Mesendoderm (in vitro differentiated cells): ENCODE results near the gene CECR2.

Experiments
- DNase-seq: peaks from one replicate; pipeline ENCODE4 v3.0.0; 2013
- H2AK5ac ChIP-seq: 2 replicates; pipeline ENCODE4 v1.6.1; 2013; ENCODE audit warnings: low read length, inconsistent platforms
- H2BK120ac ChIP-seq: 2 replicates; pipeline ENCODE4 v1.6.1; 2013; ENCODE audit warnings: low read depth, mild to moderate bottlenecking, low read length, moderate library complexity, mixed read lengths
- H2BK15ac ChIP-seq: replicated peaks from 2 replicates; pipeline ENCODE4 v1.6.1; 2013; ENCODE audit warnings: low read depth, mild to moderate bottlenecking, moderate library complexity
- H2BK5ac ChIP-seq: 2 replicates; pipeline ENCODE4 v1.6.1; 2013; ENCODE audit warnings: low read length, inconsistent platforms
- H3K18ac ChIP-seq: 2 replicates; pipeline ENCODE4 v1.6.1; 2013; ENCODE audit warnings: mild to moderate bottlenecking, low read length, mixed read lengths
- H3K23ac ChIP-seq: one replicate; pipeline ENCODE4 v1.6.1; 2013; ENCODE audit warnings: low read length
- H3K27ac ChIP-seq: 2 replicates; pipeline ENCODE4 v1.5.1; 2013; ENCODE audit warnings: low read depth, mild to moderate bottlenecking, inconsistent platforms, low read length, moderate library complexity
- H3K27me3 ChIP-seq: 2 replicates; pipeline ENCODE4 v1.6.1; 2013; ENCODE audit warnings: low read length, control low read depth, mild to moderate bottlenecking, inconsistent platforms; ENCODE audit not compliant: insufficient read depth, poor library complexity
- H3K36me3 ChIP-seq: 2 replicates; pipeline ENCODE4 v1.6.1; 2013; ENCODE audit warnings: low read length, inconsistent platforms; ENCODE audit not compliant: control insufficient read depth, insufficient read depth
- H3K4ac ChIP-seq: one replicate; pipeline ENCODE4 v1.6.1; 2013; ENCODE audit warnings: low read depth, mild to moderate bottlenecking, low read length, moderate library complexity
- H3K4me1 ChIP-seq: 2 replicates; pipeline ENCODE4 v1.6.1; 2013; ENCODE audit warnings: low read depth, low read length, inconsistent platforms; ENCODE audit not compliant: control insufficient read depth
- H3K4me2 ChIP-seq: 2 replicates; pipeline ENCODE4 v1.6.1; 2013; ENCODE audit warnings: low read length
- H3K4me3 ChIP-seq: 2 replicates; pipeline ENCODE4 v1.5.1; 2013; ENCODE audit warnings: mild to moderate bottlenecking, low read length
- H3K56ac ChIP-seq: one replicate; pipeline ENCODE4 v1.6.1; 2013; ENCODE audit warnings: low read length
- H3K79me1 ChIP-seq: 2 replicates; pipeline ENCODE4 v1.6.1; 2013; ENCODE audit warnings: low read length, inconsistent platforms
- H3K79me2 ChIP-seq: 2 replicates; pipeline ENCODE4 v1.6.1; 2013; ENCODE audit warnings: mild to moderate bottlenecking, low read length; ENCODE audit not compliant: control insufficient read depth, insufficient read depth
- H3K9ac ChIP-seq: 2 replicates; pipeline ENCODE4 v1.6.1; 2013; ENCODE audit warnings: low read length, inconsistent platforms
- H4K5ac ChIP-seq: one replicate; pipeline ENCODE4 v1.6.1; 2013; ENCODE audit warnings: low read length
- H4K8ac ChIP-seq: one replicate; pipeline ENCODE4 v1.6.1; 2013; ENCODE audit warnings: low read depth, mild to moderate bottlenecking, control low read depth, low read length, moderate library complexity
- WGBS: extraction: QIAGEN DNeasy Blood & Tissue Kit; methylation state at CpG from one replicate; pipeline ENCODE4 v1.1.7; 2013; ENCODE audit warnings: low lambda C conversion rate, missing lambda C conversion rate; ENCODE audit not compliant: insufficient coverage; ENCODE audit errors: extremely low coverage; 5-methylcytosine and 5-hydroxymethylcytosine counted together

Gene CECR2

DNA sequence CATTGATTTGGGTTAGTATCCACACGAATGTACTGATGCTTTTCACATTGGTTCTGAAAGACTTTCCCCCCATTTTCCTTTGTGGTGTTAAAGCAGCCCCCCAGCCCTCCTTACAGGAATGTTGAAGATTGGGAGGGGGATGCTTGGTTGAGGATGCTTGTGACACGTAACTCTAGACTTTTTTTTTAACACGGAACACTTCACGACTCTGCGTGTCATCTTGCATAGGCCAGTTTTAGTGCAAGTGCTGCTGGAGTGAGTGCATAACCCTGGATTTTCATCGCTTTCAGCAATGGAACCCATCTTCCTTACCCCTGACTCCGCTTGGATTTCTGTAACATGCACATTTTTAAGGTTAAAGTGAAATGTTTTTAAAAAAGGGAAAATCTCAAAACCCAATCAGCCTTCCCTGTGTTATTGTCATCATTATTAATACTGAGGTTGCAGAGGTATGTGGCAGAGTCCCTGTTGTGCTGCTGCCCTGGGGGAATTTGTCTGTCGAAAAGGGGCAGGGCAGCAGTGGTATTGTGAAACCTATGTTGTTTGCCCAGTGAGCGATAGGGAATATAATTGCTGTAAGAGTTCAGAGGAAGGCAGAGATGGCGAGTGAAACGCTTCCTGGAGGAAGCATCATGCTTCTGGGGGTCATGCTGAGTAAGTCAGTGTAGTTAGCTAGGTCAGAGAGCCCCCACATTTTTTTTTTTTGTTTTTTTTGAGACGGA, 12.1 kb downstream of the CECR2 start:
- Histone ChIP-seq H3K56ac (peak overlapping the region; percentile 43), H3K4me1 (peaks cover 24% of the 10 kb centered on the region), H2BK15ac (no peak overlapping the region), H3K4me2 (no peak overlapping the region), H3K9ac (no peak overlapping the region), H3K27ac (no peak overlapping the region), H3K4me3 (no peak overlapping the region), H3K79me1 (peaks cover 12% of the 10 kb centered on the region), H3K36me3 (no peaks in the 10 kb centered on the region), H2AK5ac (no peak overlapping the region), H3K18ac (no peak overlapping the region), H2BK5ac (no peak overlapping the region), H3K79me2 (peaks cover 90% of the 10 kb centered on the region), H2BK120ac (no peak overlapping the region), H4K5ac (no peak overlapping the region), H3K27me3 (no peaks in the 10 kb centered on the region), H4K8ac (no peak overlapping the region), H3K4ac (no peak overlapping the region), H3K23ac (peak overlapping the region; percentile 37)
- WGBS = no CpG with 5 or more reads among the region's 12 CpGs
- peak; percentile 74 for DNase-seq

GRCh38 chr22:17384612-17385330, 15.5 kb downstream of the CECR2 start:
- H3K4me2 ChIP-seq = no peak overlapping the region
- H3K23ac ChIP-seq = no peak overlapping the region
- H3K27me3 ChIP-seq = no peaks in the 10 kb centered on the region
- H2AK5ac ChIP-seq = no peak overlapping the region
- no peak overlapping the region for H2BK120ac ChIP-seq
- no peak overlapping the region for H4K5ac ChIP-seq
- H3K27ac ChIP-seq = no peak overlapping the region
- H4K8ac ChIP-seq = no peak overlapping the region
- H3K9ac ChIP-seq = no peak overlapping the region
- no peak overlapping the region for H3K18ac ChIP-seq
- H3K4me3 ChIP-seq = no peak overlapping the region
- peaks cover 11% of the 10 kb centered on the region for H3K79me1 ChIP-seq
- no CpG with 5 or more reads among the region's 7 CpGs for whole genome bisulfite sequencing
- peaks cover 89% of the 10 kb centered on the region for H3K79me2 ChIP-seq
- no peak overlapping the region for H3K56ac ChIP-seq
- H2BK15ac ChIP-seq = no peak overlapping the region
- H3K4ac ChIP-seq = no peak overlapping the region
- peaks cover 13% of the 10 kb centered on the region for H3K4me1 ChIP-seq
- no peak overlapping the region for H2BK5ac ChIP-seq
- no peak for DNase-seq
- H3K36me3 ChIP-seq = no peaks in the 10 kb centered on the region

GRCh38 chr22:17387356-17387755, 18.1 kb downstream of the CECR2 start:
- Histone ChIP-seq H4K8ac (no peak overlapping the region), H3K9ac (no peak overlapping the region), H3K23ac (no peak overlapping the region), H3K27ac (no peak overlapping the region), H3K36me3 (no peaks in the 10 kb centered on the region), H3K18ac (no peak overlapping the region), H2AK5ac (no peak overlapping the region), H3K4ac (no peak overlapping the region), H2BK15ac (no peak overlapping the region), H3K27me3 (no peaks in the 10 kb centered on the region), H3K4me1 (no peaks in the 10 kb centered on the region), H2BK5ac (no peak overlapping the region), H2BK120ac (no peak overlapping the region), H3K4me3 (no peak overlapping the region), H3K56ac (no peak overlapping the region), H3K4me2 (no peak overlapping the region), H4K5ac (no peak overlapping the region), H3K79me2 (peaks cover 88% of the 10 kb centered on the region), H3K79me1 (peaks cover 9% of the 10 kb centered on the region)
- no CpG with 5 or more reads among the region's 9 CpGs for WGBS
- no peak for DNase-seq

DNA sequence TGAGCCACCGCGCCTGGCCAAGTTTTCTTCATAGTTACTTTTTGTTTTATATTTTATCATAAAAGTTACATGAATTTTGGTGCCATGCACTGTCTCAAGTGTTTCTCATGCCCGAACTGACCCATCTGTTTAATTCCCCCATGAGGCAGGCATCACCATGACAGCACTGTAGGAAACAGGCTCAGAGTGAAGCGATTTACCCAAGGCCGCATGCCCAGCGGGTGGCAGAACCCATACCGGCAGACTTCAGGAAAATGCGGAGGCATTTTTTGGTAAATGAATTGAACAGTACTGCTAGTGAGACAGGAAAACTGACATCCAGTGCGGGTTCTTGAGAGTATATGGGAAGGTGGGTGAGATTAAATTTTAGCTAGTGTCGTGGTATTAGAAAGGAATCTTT, 19.0 kb downstream of the CECR2 start:
- H3K27ac ChIP-seq = no peak overlapping the region

GRCh38 chr22:17390087-17390486, 20.8 kb downstream of the CECR2 start:
- no peak overlapping the region for H4K5ac ChIP-seq
- no peak overlapping the region for H2AK5ac ChIP-seq
- H3K4me1 ChIP-seq = no peaks in the 10 kb centered on the region
- H2BK5ac ChIP-seq = no peak overlapping the region
- H3K9ac ChIP-seq = no peak overlapping the region
- H3K4ac ChIP-seq = no peak overlapping the region
- H3K18ac ChIP-seq = no peak overlapping the region
- no CpG with 5 or more reads among the region's 5 CpGs for WGBS
- no peaks in the 10 kb centered on the region for H3K27me3 ChIP-seq
- H3K4me2 ChIP-seq = no peak overlapping the region
- no peak overlapping the region for H3K27ac ChIP-seq
- H3K23ac ChIP-seq = no peak overlapping the region
- H4K8ac ChIP-seq = no peak overlapping the region
- H3K79me2 ChIP-seq = peaks cover 80% of the 10 kb centered on the region
- H2BK120ac ChIP-seq = no peak overlapping the region
- no peak for DNase-seq
- no peak overlapping the region for H2BK15ac ChIP-seq
- no peak overlapping the region for H3K4me3 ChIP-seq
- H3K79me1 ChIP-seq = peaks cover 16% of the 10 kb centered on the region
- H3K56ac ChIP-seq = no peak overlapping the region
- H3K36me3 ChIP-seq = no peaks in the 10 kb centered on the region

More for the DNA sequence above, 19.0 kb downstream of the CECR2 start:
- Histone ChIP-seq H3K4me3 (no peak overlapping the region), H3K23ac (no peak overlapping the region), H3K36me3 (no peaks in the 10 kb centered on the region), H3K27me3 (no peaks in the 10 kb centered on the region), H3K56ac (no peak overlapping the region), H2AK5ac (no peak overlapping the region), H2BK5ac (no peak overlapping the region), H3K4me1 (no peaks in the 10 kb centered on the region), H3K9ac (no peak overlapping the region), H2BK120ac (no peak overlapping the region), H3K18ac (no peak overlapping the region), H3K4me2 (no peak overlapping the region), H4K5ac (no peak overlapping the region), H3K4ac (no peak overlapping the region), H3K79me2 (peaks cover 86% of the 10 kb centered on the region), H2BK15ac (no peak overlapping the region), H3K79me1 (peaks cover 9% of the 10 kb centered on the region), H4K8ac (no peak overlapping the region)
- WGBS = 100% methylated on average over 2 of the region's 10 CpGs
- DNase-seq = no peak
